Measurements from ENCODE around the gene POC1B. TPM values are rescaled to one million over a fixed set of nuclear protein-coding genes. Genes with fewer than 3 reads are reported as not detected.

Gene POC1B
- total RNA-seq, 1 donor from 2014 or later = 15.8 TPM

GRCh38 chr12:89501793-89502192 lies 24.1 kb downstream of the POC1B start:
- Histone ChIP-seq H3K4me1 (no peaks in the 10 kb centered on the region), H3K4me3 (no peak overlapping the region), H3K27me3 (no peaks in the 10 kb centered on the region), H3K27ac (no peak overlapping the region), H3K36me3 (no peaks in the 10 kb centered on the region), H3K9me3 (no peaks in the 10 kb centered on the region)
- no peak for DNase-seq
- no peak for ATAC-seq
- no peak for TF ChIP-seq CTCF (IDR thresholded peaks at IDR 0.05)
- intact Hi-C loops (cut with DNase I) = no loop called here

GRCh38 chr12:89499857-89500256 lies 26.0 kb downstream of the POC1B start:
- Histone ChIP-seq H3K27me3 (no peaks in the 10 kb centered on the region), H3K4me3 (no peak overlapping the region), H3K36me3 (no peaks in the 10 kb centered on the region), H3K9me3 (no peaks in the 10 kb centered on the region), H3K4me1 (no peaks in the 10 kb centered on the region), H3K27ac (no peak overlapping the region)
- ATAC-seq (no peak), DNase-seq (no peak)
- TF ChIP-seq CTCF (IDR thresholded peaks at IDR 0.05) = no peak
- intact Hi-C loops (cut with DNase I) = no loop called here

- no peaks in the 10 kb centered on the region for H3K36me3 ChIP-seq
- H3K9me3 ChIP-seq = no peaks in the 10 kb centered on the region
- no peak for ATAC-seq
- H3K4me1 ChIP-seq = no peaks in the 10 kb centered on the region
- no peak for DNase-seq
- H3K4me3 ChIP-seq = no peak overlapping the region
- H3K27me3 ChIP-seq = no peaks in the 10 kb centered on the region
- intact Hi-C loops (cut with DNase I) = no loop called here
- no peak for TF ChIP-seq CTCF (IDR thresholded peaks at IDR 0.05)
- no peak overlapping the region for H3K27ac ChIP-seq
Measured at GRCh38 chr12:89497467-89497866, 28.4 kb downstream of the POC1B start.

- DNase-seq = no peak
- no peaks in the 10 kb centered on the region for H3K4me1 ChIP-seq
- H3K4me3 ChIP-seq = no peak overlapping the region
- intact Hi-C loops (cut with DNase I) = no loop called here
- H3K36me3 ChIP-seq = no peaks in the 10 kb centered on the region
- no peak for TF ChIP-seq CTCF (IDR thresholded peaks at IDR 0.05)
- ATAC-seq = no peak
- no peaks in the 10 kb centered on the region for H3K27me3 ChIP-seq
- H3K9me3 ChIP-seq = no peaks in the 10 kb centered on the region
- H3K27ac ChIP-seq = no peak overlapping the region
Measured at GRCh38 chr12:89497005-89497404, 28.8 kb downstream of the POC1B start.

GRCh38 chr12:89494411-89495231 lies 31.2 kb downstream of the POC1B start:
- Histone ChIP-seq H3K27ac (no peak overlapping the region), H3K4me1 (no peaks in the 10 kb centered on the region), H3K36me3 (peaks cover 5% of the 10 kb centered on the region), H3K27me3 (no peaks in the 10 kb centered on the region), H3K4me3 (no peak overlapping the region), H3K9me3 (no peaks in the 10 kb centered on the region)
- DNase-seq (no peak), ATAC-seq (no peak)
- intact Hi-C loops (cut with DNase I) = no loop called here
- no peak for TF ChIP-seq CTCF (IDR thresholded peaks at IDR 0.05)

All from upper lobe of right lung (tissue), 1 donor.